Stimulated activated CD4-positive, alpha-beta T cell treated with anti-CD3 and anti-CD28 coated beads, Interleukin-1b, Interleukin-23, amount 100 ng/mL, for 4 hours (primary cell): ENCODE measurements around the gene TTLL8.
"Not testable (repeated sequence)": the region's sequence is repeated elsewhere in the genome, so short reads cannot be mapped to it uniquely, and the experiment has no call there.

Experiments
- DNase-seq, 2 donors: peaks; one replicate each; pipeline ENCODE4 v3.0.0-alpha.2; 2020; ENCODE audit warnings: low read depth in 2 of 2

The TTLL8 gene

GRCh38 chr22:50058061-50058905 lies at the start of gene TTLL8:
Gene TTLL8 (minus strand): TSS chr22:50058298.
- DNase-seq: no peak

- DNase-seq: no peak
These were observed 49.4 kb upstream of the TTLL8 start for GRCh38 chr22:50107529-50107928.

- DNase-seq: no peak
These were observed 47.4 kb upstream of the TTLL8 start for GRCh38 chr22:50105208-50106100.

GRCh38 chr22:50104141-50104544 lies 46.0 kb upstream of the TTLL8 start:
- no peak for DNase-seq

GRCh38 chr22:50102946-50103345 lies 44.8 kb upstream of the TTLL8 start:
- no peak for DNase-seq

- no peak for DNase-seq
These were observed 43.9 kb upstream of the TTLL8 start for GRCh38 chr22:50101870-50102565.

- DNase-seq: no peak
These were observed 40.0 kb upstream of the TTLL8 start for GRCh38 chr22:50098052-50098451.

GRCh38 chr22:50092342-50092741 lies 34.2 kb upstream of the TTLL8 start:
- no peak for DNase-seq

- DNase-seq: no peak
These were observed 33.1 kb upstream of the TTLL8 start for GRCh38 chr22:50091092-50091768.

- DNase-seq: no peak
These were observed 32.3 kb upstream of the TTLL8 start for GRCh38 chr22:50090412-50090714.

- no peak for DNase-seq
These were observed 31.7 kb upstream of the TTLL8 start, which contains the start of gene MOV10L1 for GRCh38 chr22:50089682-50090411. Gene MOV10L1 (plus strand): TSS chr22:50090006. CDS start chr22:50090089, 83 bp downstream.

- no peak for DNase-seq
These were observed 31.1 kb upstream of the TTLL8 start for GRCh38 chr22:50089231-50089630.

- DNase-seq: no peak
These were observed 30.0 kb upstream of the TTLL8 start for GRCh38 chr22:50088096-50088495.

GRCh38 chr22:50087646-50088045 lies 29.5 kb upstream of the TTLL8 start:
- DNase-seq: no peak

- not testable (repeated sequence) for DNase-seq
These were observed 28.9 kb upstream of the TTLL8 start for GRCh38 chr22:50086975-50087374.

- DNase-seq: no peak
These were observed 28.4 kb upstream of the TTLL8 start for GRCh38 chr22:50086526-50086925.

- DNase-seq: no peak
These were observed 27.3 kb upstream of the TTLL8 start, which contains the start of gene MLC1 for GRCh38 chr22:50085211-50085972. Gene MLC1 (minus strand): TSS chr22:50085426. CDS start chr22:50084902, 524 bp downstream.

- DNase-seq: no peak
These were observed 26.5 kb upstream of the TTLL8 start for GRCh38 chr22:50084614-50085021.

GRCh38 chr22:50084080-50084477 lies 26.0 kb upstream of the TTLL8 start:
- no peak for DNase-seq

GRCh38 chr22:50083462-50084079 lies 25.5 kb upstream of the TTLL8 start:
- no peak for DNase-seq
